Transverse colon (tissue), 4 donors: Measurements from ENCODE around the gene GJC1.

Source experiments
- POLR2A ChIP-seq: fragments of 450-650 bp; IDR thresholded peaks from one replicate; pipeline ENCODE4 v1.6.1; 2016; ENCODE audit warnings: antibody characterized with exemption, mild to moderate bottlenecking, moderate library complexity
- POLR2AphosphoS5 ChIP-seq, 3 donors: sonication (generic); formaldehyde crosslinking; IDR thresholded peaks; one replicate each; pipeline ENCODE4 v1.6.1; 2016; ENCODE audit warnings: antibody characterized with exemption in 3 of 3
- TF ChIP-seq, protein P1 (sequence below), 5 experiments: fragments of 200-600 bp in 3 of 5; fragments of 450-650 bp in 2 of 5; sonication (generic) in 3 of 5; IDR thresholded peaks; 1 replicate in 2 of 5; 2 replicates in 3 of 5; pipeline ENCODE4 v1.5.1; 2016 to 2017; ENCODE audit warnings: antibody characterized with exemption in 5 of 5, inconsistent platforms in 3 of 5, mild to moderate bottlenecking in 2 of 5, moderate library complexity in 1 of 5

- TF ChIP-seq, protein P1, sequence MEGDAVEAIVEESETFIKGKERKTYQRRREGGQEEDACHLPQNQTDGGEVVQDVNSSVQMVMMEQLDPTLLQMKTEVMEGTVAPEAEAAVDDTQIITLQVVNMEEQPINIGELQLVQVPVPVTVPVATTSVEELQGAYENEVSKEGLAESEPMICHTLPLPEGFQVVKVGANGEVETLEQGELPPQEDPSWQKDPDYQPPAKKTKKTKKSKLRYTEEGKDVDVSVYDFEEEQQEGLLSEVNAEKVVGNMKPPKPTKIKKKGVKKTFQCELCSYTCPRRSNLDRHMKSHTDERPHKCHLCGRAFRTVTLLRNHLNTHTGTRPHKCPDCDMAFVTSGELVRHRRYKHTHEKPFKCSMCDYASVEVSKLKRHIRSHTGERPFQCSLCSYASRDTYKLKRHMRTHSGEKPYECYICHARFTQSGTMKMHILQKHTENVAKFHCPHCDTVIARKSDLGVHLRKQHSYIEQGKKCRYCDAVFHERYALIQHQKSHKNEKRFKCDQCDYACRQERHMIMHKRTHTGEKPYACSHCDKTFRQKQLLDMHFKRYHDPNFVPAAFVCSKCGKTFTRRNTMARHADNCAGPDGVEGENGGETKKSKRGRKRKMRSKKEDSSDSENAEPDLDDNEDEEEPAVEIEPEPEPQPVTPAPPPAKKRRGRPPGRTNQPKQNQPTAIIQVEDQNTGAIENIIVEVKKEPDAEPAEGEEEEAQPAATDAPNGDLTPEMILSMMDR (IDR thresholded peaks at IDR 0.05) = peak; percentile 98 to 99 (median 99)
- TF ChIP-seq POLR2A (no peak), POLR2AphosphoS5 (IDR thresholded peaks at IDR 0.05) (no peak)
These were observed 55.6 kb downstream of the GJC1 start for GRCh38 chr17:44774271-44775135.
